Caco-2 (cell line): ENCODE data around the gene MBNL2. TPM values are rescaled to one million over a fixed set of nuclear protein-coding genes. Genes with fewer than 3 reads are reported as not detected.
"Not testable (repeated sequence)": the region's sequence is repeated elsewhere in the genome, so short reads cannot be mapped to it uniquely, and the experiment has no call there.

Experiments
- BruUV-seq: library from RNA; stranded (reverse); fragments of 400-500 nt; replicated peaks from 2 replicates; lab custom pipeline; 2021; lab: Mats Ljungman, UMichigan
- CTCF ChIA-PET: fragments of 300-600 bp; sonication (Branson Sonifier 250); formaldehyde crosslinking; loops from one replicate; lab custom pipeline; 2022; ENCODE audit warnings: antibody characterized with exemption; lab: Charles Lee
- POLR2A ChIA-PET: fragments of 300-600 bp; sonication (Branson Sonifier 250); formaldehyde crosslinking; loops from one replicate; lab custom pipeline; 2022; ENCODE audit warnings: antibody characterized with exemption; lab: Charles Lee
- DNase-seq, 2 experiments: peaks; one replicate each; pipeline versions ENCODE4 v3.0.0 to v3.0.0-alpha.2; 2020 to 2022
- H3K27me3 ChIP-seq: replicated peaks from 2 replicates; pipeline ENCODE4 v1.6.0; 2011; ENCODE audit warnings: low read length; ENCODE audit not compliant: control insufficient read depth, insufficient read depth
- H3K36me3 ChIP-seq: 2 replicates; pipeline ENCODE4 v1.5.1; 2011; ENCODE audit warnings: low read length; ENCODE audit not compliant: control insufficient read depth, insufficient read depth
- H3K4me1 ChIP-seq: fragments of 250-450 bp; sonication (Bioruptor Pico); 2 replicates; pipeline ENCODE4 v1.5.1; 2020; ENCODE audit warnings: mild to moderate bottlenecking
- H3K4me3 ChIP-seq: 2 replicates; pipeline ENCODE4 v1.5.1; 2011; ENCODE audit warnings: low read depth, mild to moderate bottlenecking, control low read depth, low read length
- H3K9me3 ChIP-seq: fragments of 250-450 bp; sonication (Bioruptor Pico); 2 replicates; pipeline ENCODE4 v1.5.1; 2020; ENCODE audit warnings: mild to moderate bottlenecking, moderate library complexity
- H3K27ac Mint-ChIP-seq: one replicate; pipeline ENCODE4 v1.8.0; 2022; ENCODE audit warnings: mixed read lengths; ENCODE audit not compliant: unreplicated experiment
- H3K27me3 Mint-ChIP-seq: one replicate; pipeline ENCODE4 v1.8.0; 2022; ENCODE audit warnings: mixed read lengths; ENCODE audit not compliant: insufficient read depth, unreplicated experiment
- H3K36me3 Mint-ChIP-seq: one replicate; pipeline ENCODE4 v1.8.0; 2022; ENCODE audit warnings: mild to moderate bottlenecking, mixed read lengths; ENCODE audit not compliant: insufficient read depth, unreplicated experiment
- H3K4me1 Mint-ChIP-seq: one replicate; pipeline ENCODE4 v1.8.0; 2022; ENCODE audit warnings: low read depth, mixed read lengths; ENCODE audit not compliant: unreplicated experiment
- H3K4me3 Mint-ChIP-seq: one replicate; pipeline ENCODE4 v1.8.0; 2022; ENCODE audit warnings: mild to moderate bottlenecking, moderate library complexity, mixed read lengths; ENCODE audit not compliant: unreplicated experiment
- H3K9me3 Mint-ChIP-seq: one replicate; pipeline ENCODE4 v1.8.0; 2022; ENCODE audit warnings: mixed read lengths; ENCODE audit not compliant: unreplicated experiment
- CTCF ChIP-seq, 2 experiments: fragments of 200-600 bp in 1 of 2; IDR thresholded peaks; 1 replicate in 1 of 2; 2 replicates in 1 of 2; pipeline versions ENCODE4 v1.5.1 to v1.8.0; 2011 to 2022; ENCODE audit warnings: antibody characterized with exemption in 1 of 2, control low read depth in 1 of 2, inconsistent platforms in 1 of 2, low read depth in 1 of 2, low read length in 1 of 2, mild to moderate bottlenecking in 1 of 2, moderate library complexity in 1 of 2; ENCODE audit not compliant: insufficient read depth in 1 of 2, severe bottlenecking in 1 of 2, unreplicated experiment in 1 of 2
- intact Hi-C: fragments of 100-400 bp; cut with micrococcal nuclease; formaldehyde crosslinking; loops from one replicate; pipeline ENCODE4 v1.10.0; 2022; ENCODE audit not compliant: unreplicated experiment
- total RNA-seq: library from RNA; stranded (reverse); gene quantifications from 2 replicates; pipeline ENCODE4 v1.2.3, GENCODE V29; 2022

Gene MBNL2
- total RNA-seq, 1 experiment from 2014 or later: 41.6 TPM

- H3K27ac Mint-ChIP-seq: no peak overlapping the region
- H3K4me3 ChIP-seq: no peak overlapping the region
- no peak for DNase-seq
- POLR2A ChIA-PET: no interaction called here
- no peaks in the 10 kb centered on the region for H3K9me3 ChIP-seq
- CTCF ChIA-PET: interaction anchor here (1.0 kb wide), 1 partner anchor 238 kb away, joined by 3 read pairs; no protein-coding TSS in a partner anchor
- H3K4me3 Mint-ChIP-seq: no peak overlapping the region
- no peak for TF ChIP-seq CTCF (IDR thresholded peaks at IDR 0.05; ENCODE audit: insufficient read depth in 1 of 2, low read depth in 1 of 2, low read length in 1 of 2, severe bottlenecking in 1 of 2, unreplicated experiment in 1 of 2)
- H3K27me3 ChIP-seq: no peaks in the 10 kb centered on the region
- H3K36me3 ChIP-seq: peaks cover 3% of the 10 kb centered on the region
- H3K36me3 Mint-ChIP-seq: peaks cover 67% of the 10 kb centered on the region
- H3K27me3 Mint-ChIP-seq: no peaks in the 10 kb centered on the region
- peaks cover 8% of the 10 kb centered on the region for H3K4me1 Mint-ChIP-seq
- no TSS peak for BruUV-seq
- intact Hi-C loops: no loop called here
- H3K9me3 Mint-ChIP-seq: no peaks in the 10 kb centered on the region
- peaks cover 11% of the 10 kb centered on the region; the same call in 1 of the 2 replicates for H3K4me1 ChIP-seq
These were observed 126.5 kb downstream of the MBNL2 start for GRCh38 chr13:97348569-97349100.

GRCh38 chr13:97352012-97352411 lies 129.9 kb downstream of the MBNL2 start:
- CTCF ChIA-PET: not testable (repeated sequence)

GRCh38 chr13:97352815-97353214 lies 130.7 kb downstream of the MBNL2 start:
- no peak for DNase-seq
- ChIA-PET POLR2A (no interaction called here), CTCF (interaction anchor here (0.6 kb wide), 1 partner anchor 134 kb away, joined by 3 read pairs; no protein-coding TSS in a partner anchor)
- Mint-ChIP-seq H3K9me3 (no peaks in the 10 kb centered on the region), H3K36me3 (peaks cover 62% of the 10 kb centered on the region), H3K27me3 (no peaks in the 10 kb centered on the region), H3K4me3 (no peak overlapping the region), H3K4me1 (no peaks in the 10 kb centered on the region), H3K27ac (no peak overlapping the region)
- Histone ChIP-seq H3K9me3 (no peaks in the 10 kb centered on the region), H3K4me1 (peaks cover 6% of the 10 kb centered on the region; the same call in 1 of the 2 replicates), H3K36me3 (no peaks in the 10 kb centered on the region; the same call in 1 of the 2 replicates), H3K27me3 (no peaks in the 10 kb centered on the region), H3K4me3 (no peak overlapping the region)
- no TSS peak for BruUV-seq
- no peak for TF ChIP-seq CTCF (IDR thresholded peaks at IDR 0.05; ENCODE audit: insufficient read depth in 1 of 2, low read depth in 1 of 2, low read length in 1 of 2, severe bottlenecking in 1 of 2, unreplicated experiment in 1 of 2)
- intact Hi-C loops: no loop called here

More at GRCh38 chr13:97352012-97352411, 129.9 kb downstream of the MBNL2 start:
- H3K9me3 ChIP-seq, BruUV-seq, POLR2A ChIA-PET, H3K9me3 Mint-ChIP-seq, DNase-seq, H3K36me3 ChIP-seq, H3K4me1 ChIP-seq, H3K4me1 Mint-ChIP-seq, H3K4me3 Mint-ChIP-seq, intact Hi-C loops, H3K27ac Mint-ChIP-seq, H3K4me3 ChIP-seq, H3K27me3 Mint-ChIP-seq, H3K27me3 ChIP-seq: not testable (repeated sequence)
- peaks cover 60% of the 10 kb centered on the region for H3K36me3 Mint-ChIP-seq
